Epithelial cell of esophagus (primary cell): ENCODE measurements around the gene FHDC1.

Experiments
- DNase-seq: peaks from one replicate; pipeline ENCODE4 v3.0.0; 2010; ENCODE audit warnings: low read depth
- H3K4me3 ChIP-seq: 2 replicates; pipeline ENCODE4 v1.5.1; 2011; ENCODE audit warnings: mild to moderate bottlenecking, low read length, control low read depth
- TF ChIP-seq, protein P1 (sequence below): IDR thresholded peaks from 2 replicates; pipeline ENCODE4 v1.5.1; 2011; ENCODE audit warnings: low read depth, mild to moderate bottlenecking, low read length, control low read depth, inconsistent platforms; ENCODE audit not compliant: insufficient read depth; ENCODE audit errors: missing control alignments

FHDC1 gene

DNA sequence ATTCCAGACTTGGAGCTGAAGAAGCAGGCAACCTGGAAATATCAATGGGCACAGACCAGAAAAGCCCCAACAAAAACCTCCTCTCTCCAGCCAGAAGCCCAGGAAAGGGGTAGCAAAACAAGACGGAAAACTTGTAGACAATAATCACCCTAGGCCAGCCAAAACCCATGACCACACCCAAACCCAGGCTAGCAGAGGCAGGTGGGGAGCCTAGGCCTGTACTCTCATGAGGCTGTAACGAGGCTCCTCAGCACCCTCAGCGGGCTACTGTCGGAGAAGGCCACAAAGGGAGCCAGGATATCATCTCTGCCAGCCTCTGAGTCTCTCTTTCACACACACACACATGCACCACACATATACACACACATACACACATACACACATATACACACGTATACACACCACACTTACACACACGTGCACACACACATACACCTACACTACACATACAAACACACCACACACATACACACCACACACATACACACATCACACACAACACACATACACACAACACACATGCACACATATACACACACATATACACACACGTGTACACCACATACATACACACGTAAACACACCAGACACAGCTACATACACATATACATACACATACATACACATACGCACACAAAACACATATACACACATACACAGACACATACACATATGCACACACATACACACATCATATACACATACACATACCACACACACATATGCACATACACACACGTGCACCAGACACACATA is 90.6 kb downstream of the FHDC1 start:
- TF ChIP-seq, protein P1, sequence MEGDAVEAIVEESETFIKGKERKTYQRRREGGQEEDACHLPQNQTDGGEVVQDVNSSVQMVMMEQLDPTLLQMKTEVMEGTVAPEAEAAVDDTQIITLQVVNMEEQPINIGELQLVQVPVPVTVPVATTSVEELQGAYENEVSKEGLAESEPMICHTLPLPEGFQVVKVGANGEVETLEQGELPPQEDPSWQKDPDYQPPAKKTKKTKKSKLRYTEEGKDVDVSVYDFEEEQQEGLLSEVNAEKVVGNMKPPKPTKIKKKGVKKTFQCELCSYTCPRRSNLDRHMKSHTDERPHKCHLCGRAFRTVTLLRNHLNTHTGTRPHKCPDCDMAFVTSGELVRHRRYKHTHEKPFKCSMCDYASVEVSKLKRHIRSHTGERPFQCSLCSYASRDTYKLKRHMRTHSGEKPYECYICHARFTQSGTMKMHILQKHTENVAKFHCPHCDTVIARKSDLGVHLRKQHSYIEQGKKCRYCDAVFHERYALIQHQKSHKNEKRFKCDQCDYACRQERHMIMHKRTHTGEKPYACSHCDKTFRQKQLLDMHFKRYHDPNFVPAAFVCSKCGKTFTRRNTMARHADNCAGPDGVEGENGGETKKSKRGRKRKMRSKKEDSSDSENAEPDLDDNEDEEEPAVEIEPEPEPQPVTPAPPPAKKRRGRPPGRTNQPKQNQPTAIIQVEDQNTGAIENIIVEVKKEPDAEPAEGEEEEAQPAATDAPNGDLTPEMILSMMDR, result no peak
- no peak overlapping the region for H3K4me3 ChIP-seq
- DNase-seq, result no peak

DNA sequence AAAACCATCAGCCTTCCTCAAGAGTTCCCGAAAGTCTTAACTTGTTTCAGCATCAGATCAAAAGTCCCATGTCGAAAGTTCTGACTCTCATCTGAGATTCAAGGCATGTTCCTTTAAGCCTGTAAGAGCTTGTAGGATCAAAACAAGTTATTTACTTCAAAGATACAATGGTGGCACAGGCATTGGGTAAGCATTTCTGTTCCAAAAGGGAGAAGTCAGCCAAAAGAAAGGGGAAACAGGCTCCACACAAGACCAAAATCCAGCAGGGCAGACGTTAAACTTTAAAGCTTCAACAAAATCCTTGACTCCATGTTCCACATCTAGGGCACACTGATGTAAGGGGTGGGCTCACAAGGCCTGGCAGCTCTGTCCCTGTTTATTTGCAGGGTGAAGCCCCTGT is 91.7 kb downstream of the FHDC1 start:
- TF ChIP-seq, protein P1, result no peak
- no peak for DNase-seq
- H3K4me3 ChIP-seq, result no peak overlapping the region

DNA sequence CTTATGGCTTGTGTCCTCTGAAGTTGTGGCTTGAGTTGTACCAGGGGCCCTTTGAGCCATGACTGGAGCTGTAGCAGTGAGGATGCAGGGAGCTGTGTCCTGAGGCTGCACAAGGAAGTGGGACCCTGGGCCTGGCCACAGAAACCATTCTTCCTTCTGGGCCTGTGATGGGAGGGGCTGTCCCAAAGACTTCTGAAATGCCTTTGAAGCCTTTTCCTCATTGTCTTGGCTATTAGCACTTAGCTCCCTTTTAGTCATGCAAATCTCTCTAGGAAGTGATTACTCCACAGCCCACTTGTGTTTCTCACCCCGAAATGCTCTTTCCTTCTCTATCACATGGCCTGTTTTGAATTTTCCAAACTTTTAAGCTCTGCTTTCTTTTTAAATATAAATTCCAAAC is 92.4 kb downstream of the FHDC1 start:
- TF ChIP-seq, protein P1, result no peak
- H3K4me3 ChIP-seq, result no peak overlapping the region
- no peak for DNase-seq
